Karpas-422 (cell line): Measurements from ENCODE around the gene LRRC75A. TPM values are rescaled to one million over a fixed set of nuclear protein-coding genes. Genes with fewer than 3 reads are reported as not detected.
"Not testable (repeated sequence)": the region's sequence is repeated elsewhere in the genome, so short reads cannot be mapped to it uniquely, and the experiment has no call there.

ENCODE experiments used
- DNase-seq: peaks from one replicate; pipeline ENCODE4 v3.0.0-alpha.2; 2015
- H2AFZ ChIP-seq: fragments of 200-600 bp; sonication (generic); 2 replicates; pipeline ENCODE4 v1.6.1; 2014; ENCODE audit warnings: antibody characterized with exemption, low read length, mixed read lengths
- H3K27ac ChIP-seq: fragments of 200-600 bp; sonication (generic); 2 replicates; pipeline ENCODE4 v1.5.1; 2014; ENCODE audit warnings: mild to moderate bottlenecking, low read length, moderate library complexity
- H3K27me3 ChIP-seq: fragments of 200-600 bp; sonication (generic); 2 replicates; pipeline ENCODE4 v1.6.1; 2014; ENCODE audit warnings: low read length, mixed read lengths
- H3K36me3 ChIP-seq: fragments of 200-600 bp; sonication (generic); 2 replicates; pipeline ENCODE4 v1.6.1; 2014; ENCODE audit warnings: low read length, mixed read lengths; ENCODE audit not compliant: insufficient read depth
- H3K4me1 ChIP-seq: fragments of 200-600 bp; sonication (generic); 2 replicates; pipeline ENCODE4 v1.6.1; 2014; ENCODE audit warnings: mild to moderate bottlenecking, low read length, mixed read lengths
- H3K4me2 ChIP-seq: fragments of 200-600 bp; sonication (generic); 2 replicates; pipeline ENCODE4 v1.6.1; 2014; ENCODE audit warnings: low read length, low read depth, mild to moderate bottlenecking; ENCODE audit not compliant: poor library complexity, severe bottlenecking
- H3K4me3 ChIP-seq: fragments of 200-600 bp; sonication (generic); 2 replicates; pipeline ENCODE4 v1.5.1; 2014; ENCODE audit warnings: mild to moderate bottlenecking, antibody characterized with exemption, low read length, mixed read lengths
- H3K79me2 ChIP-seq: fragments of 200-600 bp; sonication (generic); 2 replicates; pipeline ENCODE4 v1.6.1; 2014; ENCODE audit warnings: mild to moderate bottlenecking, low read length, mixed read lengths
- H3K9ac ChIP-seq: fragments of 200-600 bp; sonication (generic); 2 replicates; pipeline ENCODE4 v1.6.0; 2014; ENCODE audit warnings: low read length
- H3K9me2 ChIP-seq: fragments of 200-600 bp; sonication (generic), shearing (Covaris generic); replicated peaks from 2 replicates; pipeline ENCODE4 v1.6.0; 2014; ENCODE audit warnings: mild to moderate bottlenecking, low read length, moderate library complexity; ENCODE audit not compliant: insufficient read depth
- H3K9me3 ChIP-seq: fragments of 300-700, 200-600 bp; sonication (generic); 2 replicates; pipeline ENCODE4 v1.6.1; 2014; ENCODE audit warnings: low read length, mixed read lengths
- H4K20me1 ChIP-seq: fragments of 200-600 bp; sonication (generic); 2 replicates; pipeline ENCODE4 v1.6.1; 2014; ENCODE audit warnings: mild to moderate bottlenecking, antibody characterized with exemption, low read length, low read depth; ENCODE audit not compliant: insufficient read depth
- total RNA-seq: library from RNA; depleted of rRNA; stranded (reverse); fragments of >200 nt; shearing (Covaris generic); gene quantifications from 2 replicates; pipeline ENCODE4 v1.2.3, GENCODE V29; 2014; ENCODE audit warnings: low replicate concordance

The LRRC75A gene
- total RNA-seq, 1 experiment from 2014 or later, result 2.4 TPM

GRCh38 chr17:16459855-16460550 lies 32.0 kb downstream of the LRRC75A start:
- Histone ChIP-seq H3K4me3 (no peak overlapping the region), H3K79me2 (no peaks in the 10 kb centered on the region), H3K9me2 (no peaks in the 10 kb centered on the region), H3K9me3 (no peaks in the 10 kb centered on the region), H3K36me3 (no peaks in the 10 kb centered on the region), H3K9ac (no peak overlapping the region), H4K20me1 (no peaks in the 10 kb centered on the region), H2AFZ (no peak overlapping the region), H3K27me3 (no peaks in the 10 kb centered on the region), H3K27ac (no peak overlapping the region), H3K4me2 (no peak overlapping the region), H3K4me1 (no peaks in the 10 kb centered on the region)
- no peak for DNase-seq

- no peak overlapping the region for H3K4me2 ChIP-seq
Observed at GRCh38 chr17:16459271-16459670, 32.7 kb downstream of the LRRC75A start.

DNA sequence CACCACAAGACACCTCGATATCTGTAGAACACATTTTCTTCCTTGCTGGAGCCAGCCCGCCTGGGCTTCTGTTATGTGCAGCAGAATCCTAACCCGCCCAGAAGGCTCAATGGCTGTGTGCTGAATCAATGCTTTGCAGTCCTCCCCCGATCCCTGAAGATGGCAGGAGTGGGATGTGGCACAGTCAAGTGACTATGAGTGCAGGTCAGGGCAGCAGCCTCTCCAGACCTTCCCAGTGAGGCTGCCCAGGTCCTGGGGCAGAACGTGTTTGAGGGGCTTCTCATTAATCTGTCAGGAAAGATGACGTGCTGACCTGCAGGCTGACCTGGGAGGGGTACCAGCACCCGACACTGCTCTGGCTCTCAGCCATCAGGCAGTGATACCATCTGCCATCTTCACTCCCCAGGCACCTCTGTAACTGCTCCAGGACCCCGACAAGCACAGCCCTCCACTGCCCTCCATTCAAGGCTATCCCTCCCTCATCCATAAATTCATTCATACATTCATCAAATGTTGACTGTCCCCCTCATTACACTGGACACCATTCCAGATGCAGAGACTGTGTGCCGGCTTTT lies 35.2 kb downstream of the LRRC75A start:
- no peak overlapping the region for H2AFZ ChIP-seq
- H3K4me3 ChIP-seq, result no peak overlapping the region
- H3K36me3 ChIP-seq, result no peaks in the 10 kb centered on the region
- no peaks in the 10 kb centered on the region for H4K20me1 ChIP-seq
- H3K9ac ChIP-seq, result no peak overlapping the region
- H3K9me3 ChIP-seq, result no peaks in the 10 kb centered on the region
- H3K27ac ChIP-seq, result no peak overlapping the region
- H3K9me2 ChIP-seq, result no peaks in the 10 kb centered on the region
- H3K27me3 ChIP-seq, result no peaks in the 10 kb centered on the region
- H3K4me1 ChIP-seq, result no peaks in the 10 kb centered on the region
- DNase-seq, result no peak
- no peak overlapping the region for H3K4me2 ChIP-seq
- no peaks in the 10 kb centered on the region for H3K79me2 ChIP-seq

More at GRCh38 chr17:16459271-16459670, 32.7 kb downstream of the LRRC75A start:
- Histone ChIP-seq H3K36me3 (no peaks in the 10 kb centered on the region), H3K27me3 (no peaks in the 10 kb centered on the region), H3K4me1 (no peaks in the 10 kb centered on the region), H3K9ac (no peak overlapping the region), H3K79me2 (no peaks in the 10 kb centered on the region), H2AFZ (no peak overlapping the region), H3K27ac (no peak overlapping the region), H3K9me2 (no peaks in the 10 kb centered on the region), H3K9me3 (no peaks in the 10 kb centered on the region), H4K20me1 (no peaks in the 10 kb centered on the region), H3K4me3 (no peak overlapping the region)
- no peak for DNase-seq

GRCh38 chr17:16455997-16456741 lies 35.8 kb downstream of the LRRC75A start:
- DNase-seq, result no peak
- Histone ChIP-seq H3K4me1 (no peaks in the 10 kb centered on the region), H3K9ac (no peak overlapping the region), H3K27ac (no peak overlapping the region), H3K4me2 (no peak overlapping the region), H3K4me3 (no peak overlapping the region), H2AFZ (no peak overlapping the region), H4K20me1 (no peaks in the 10 kb centered on the region), H3K27me3 (no peaks in the 10 kb centered on the region), H3K9me2 (no peaks in the 10 kb centered on the region), H3K9me3 (no peaks in the 10 kb centered on the region), H3K79me2 (no peaks in the 10 kb centered on the region), H3K36me3 (no peaks in the 10 kb centered on the region)

DNA sequence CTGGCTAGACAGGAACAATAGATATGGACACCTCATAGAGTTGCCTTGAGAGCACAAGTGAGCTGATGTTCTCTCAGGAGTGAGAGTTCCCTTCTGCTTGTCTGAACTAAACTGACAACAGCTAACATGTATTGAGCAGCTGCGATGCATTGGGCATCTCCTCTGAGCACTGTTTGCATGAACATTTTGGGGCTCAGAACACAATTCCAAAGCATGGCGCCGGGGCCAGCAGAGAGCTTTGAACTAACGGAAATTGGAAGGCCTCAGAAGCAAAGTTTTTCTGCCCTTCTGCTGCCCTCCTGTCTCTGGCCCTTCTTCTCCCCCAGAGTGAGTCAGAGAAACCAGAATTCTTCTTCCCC lies 38.5 kb downstream of the LRRC75A start:
- Histone ChIP-seq H3K9me2 (no peaks in the 10 kb centered on the region), H3K4me2 (no peak overlapping the region), H3K27me3 (no peaks in the 10 kb centered on the region), H3K4me1 (no peaks in the 10 kb centered on the region), H3K9ac (no peak overlapping the region), H4K20me1 (no peaks in the 10 kb centered on the region), H3K9me3 (no peaks in the 10 kb centered on the region), H2AFZ (no peak overlapping the region), H3K79me2 (no peaks in the 10 kb centered on the region), H3K4me3 (no peak overlapping the region), H3K36me3 (no peaks in the 10 kb centered on the region), H3K27ac (no peak overlapping the region)
- DNase-seq, result no peak

GRCh38 chr17:16452268-16452667 lies 39.7 kb downstream of the LRRC75A start:
- not testable (repeated sequence) for H3K36me3 ChIP-seq, H3K4me2 ChIP-seq, H3K4me1 ChIP-seq, H3K27me3 ChIP-seq, H2AFZ ChIP-seq, H3K9ac ChIP-seq, H3K9me3 ChIP-seq, H3K4me3 ChIP-seq, H3K27ac ChIP-seq, H3K79me2 ChIP-seq, DNase-seq, H4K20me1 ChIP-seq, H3K9me2 ChIP-seq

GRCh38 chr17:16450028-16450427 lies 42.0 kb downstream of the LRRC75A start:
- no peak overlapping the region for H3K4me2 ChIP-seq
- H3K27me3 ChIP-seq, result no peaks in the 10 kb centered on the region
- no peak overlapping the region for H2AFZ ChIP-seq
- no peaks in the 10 kb centered on the region for H3K4me1 ChIP-seq
- H3K9me3 ChIP-seq, result no peaks in the 10 kb centered on the region
- 0 out of 2 replicates have a peak, but pooled peaks cover 4% of the 10 kb centered on the region for H3K36me3 ChIP-seq
- no peaks in the 10 kb centered on the region for H3K79me2 ChIP-seq
- no peaks in the 10 kb centered on the region for H3K9me2 ChIP-seq
- H4K20me1 ChIP-seq, result peaks cover 3% of the 10 kb centered on the region; the same call in 1 of the 2 replicates
- DNase-seq, result no peak
- no peak overlapping the region for H3K9ac ChIP-seq
- no peak overlapping the region for H3K4me3 ChIP-seq
- H3K27ac ChIP-seq, result no peak overlapping the region

DNA sequence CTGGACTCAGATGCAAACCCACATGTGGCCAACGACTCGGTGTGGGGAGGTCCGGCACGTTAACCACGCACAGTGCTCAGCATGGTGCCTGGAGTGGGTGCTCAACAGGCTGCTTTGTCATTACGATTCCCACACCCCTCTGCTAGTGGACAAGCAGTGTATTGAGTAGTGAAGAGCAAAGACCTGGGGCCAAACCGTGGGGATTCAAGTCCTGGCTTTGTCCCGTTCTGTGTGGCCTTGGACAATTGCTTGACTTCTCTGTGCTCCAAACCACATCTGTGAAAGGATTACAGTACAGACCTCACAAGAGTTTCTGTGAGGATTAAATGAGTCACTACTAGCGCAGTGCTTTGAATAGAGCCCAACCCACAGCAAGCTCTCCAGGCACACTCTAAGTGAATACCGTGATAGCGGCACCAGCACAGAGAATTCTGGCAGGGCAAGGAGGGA lies 42.8 kb downstream of the LRRC75A start:
- H3K36me3 ChIP-seq, result 0 out of 2 replicates have a peak, but pooled peaks cover 4% of the 10 kb centered on the region
- no peak overlapping the region for H2AFZ ChIP-seq
- H3K9me2 ChIP-seq, result no peaks in the 10 kb centered on the region
- no peaks in the 10 kb centered on the region for H3K9me3 ChIP-seq
- H3K27ac ChIP-seq, result no peak overlapping the region
- no peak overlapping the region for H3K4me2 ChIP-seq
- H3K4me3 ChIP-seq, result no peak overlapping the region
- H3K79me2 ChIP-seq, result no peaks in the 10 kb centered on the region
- no peak overlapping the region for H3K9ac ChIP-seq
- no peaks in the 10 kb centered on the region for H3K27me3 ChIP-seq
- H4K20me1 ChIP-seq, result peaks cover 3% of the 10 kb centered on the region; the same call in 1 of the 2 replicates
- H3K4me1 ChIP-seq, result no peaks in the 10 kb centered on the region
- peak; percentile 49 for DNase-seq
